Activated CD8-positive, alpha-beta memory T cell treated with anti-CD3 and anti-CD28 coated beads, Interleukin-2, amount 50 U/mL, for 1 hour (primary cell): ENCODE data around the gene PEDS1.
A peak's percentile ranks its signal among the peaks of the same experiment; 100 is the strongest.
"Not testable (repeated sequence)": the region's sequence is repeated elsewhere in the genome, so short reads cannot be mapped to it uniquely, and the experiment has no call there.

Experiments
- DNase-seq: peaks from one replicate; pipeline ENCODE4 v3.0.0-alpha.2; 2020; ENCODE audit errors: extremely low read depth

PEDS1 gene

GRCh38 chr20:50153500-50154377, at the start of gene PEDS1:
Gene PEDS1 (minus strand): TSS chr20:50153723. CDS start chr20:50153637, 86 bp downstream.
- DNase-seq, result peak; percentile 31

- no peak for DNase-seq
Measured at GRCh38 chr20:50202677-50203076, 49.2 kb upstream of the PEDS1 start.

- not testable (repeated sequence) for DNase-seq
Measured at GRCh38 chr20:50201710-50202109, 48.2 kb upstream of the PEDS1 start.

DNA sequence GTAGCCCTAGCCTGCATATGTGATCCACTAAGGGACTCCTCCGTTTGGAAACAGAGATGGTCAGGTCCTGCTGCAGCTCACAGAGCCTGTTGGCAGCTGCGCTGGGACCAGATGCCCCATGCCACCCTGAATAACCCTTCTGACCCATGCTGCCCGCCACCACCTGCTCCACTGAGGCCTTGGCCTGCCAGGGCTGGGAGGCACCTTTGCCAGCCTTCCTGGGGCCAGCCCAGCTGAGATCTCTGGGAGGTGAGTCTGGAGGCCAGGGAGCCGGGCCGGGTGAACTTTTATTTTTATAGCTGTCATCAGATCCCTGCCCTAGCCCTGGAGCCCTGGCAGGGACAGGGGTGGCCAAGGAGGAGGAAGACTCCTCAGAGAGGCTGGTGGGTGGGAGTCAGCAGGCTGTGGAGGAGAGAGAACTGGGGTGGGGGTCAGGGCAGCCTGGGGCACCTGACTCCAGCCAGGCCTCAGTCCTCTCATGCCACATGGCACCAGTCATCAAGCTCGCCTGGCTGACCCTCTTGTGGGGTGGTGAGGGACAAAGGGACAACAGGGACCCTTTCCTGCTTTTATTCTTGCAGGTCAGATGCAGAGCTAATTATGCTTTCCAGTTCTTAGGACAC, 47.1 kb upstream of the PEDS1 start:
- no peak for DNase-seq

GRCh38 chr20:50199703-50200102, 46.2 kb upstream of the PEDS1 start:
- DNase-seq, result no peak

GRCh38 chr20:50198716-50199115, 45.2 kb upstream of the PEDS1 start:
- no peak for DNase-seq

DNA sequence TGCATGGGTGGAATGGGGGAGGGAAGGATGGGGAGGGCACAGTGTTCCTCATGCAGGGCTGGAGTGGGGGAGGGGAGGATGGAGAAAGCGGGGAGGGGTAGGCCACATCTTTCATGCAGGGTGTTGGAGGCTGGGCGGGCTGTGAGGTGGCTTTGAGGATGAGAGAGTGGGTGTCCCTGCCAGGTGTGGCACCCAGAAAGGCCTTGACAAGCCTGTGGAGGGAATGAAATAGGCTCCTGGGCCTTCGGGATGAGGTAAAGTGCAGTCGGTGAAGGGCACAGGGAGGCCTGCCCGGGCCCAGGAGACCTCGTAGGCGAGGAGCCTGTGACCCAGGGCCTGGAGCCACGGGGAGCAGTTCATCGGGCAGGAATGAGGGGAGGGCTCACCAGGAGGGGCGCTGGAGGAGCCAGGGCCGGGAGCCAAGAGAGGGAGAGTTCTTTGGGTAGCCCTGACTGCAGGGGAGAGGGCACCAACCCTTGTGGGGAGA, 44.7 kb upstream of the PEDS1 start:
- no peak for DNase-seq

DNA sequence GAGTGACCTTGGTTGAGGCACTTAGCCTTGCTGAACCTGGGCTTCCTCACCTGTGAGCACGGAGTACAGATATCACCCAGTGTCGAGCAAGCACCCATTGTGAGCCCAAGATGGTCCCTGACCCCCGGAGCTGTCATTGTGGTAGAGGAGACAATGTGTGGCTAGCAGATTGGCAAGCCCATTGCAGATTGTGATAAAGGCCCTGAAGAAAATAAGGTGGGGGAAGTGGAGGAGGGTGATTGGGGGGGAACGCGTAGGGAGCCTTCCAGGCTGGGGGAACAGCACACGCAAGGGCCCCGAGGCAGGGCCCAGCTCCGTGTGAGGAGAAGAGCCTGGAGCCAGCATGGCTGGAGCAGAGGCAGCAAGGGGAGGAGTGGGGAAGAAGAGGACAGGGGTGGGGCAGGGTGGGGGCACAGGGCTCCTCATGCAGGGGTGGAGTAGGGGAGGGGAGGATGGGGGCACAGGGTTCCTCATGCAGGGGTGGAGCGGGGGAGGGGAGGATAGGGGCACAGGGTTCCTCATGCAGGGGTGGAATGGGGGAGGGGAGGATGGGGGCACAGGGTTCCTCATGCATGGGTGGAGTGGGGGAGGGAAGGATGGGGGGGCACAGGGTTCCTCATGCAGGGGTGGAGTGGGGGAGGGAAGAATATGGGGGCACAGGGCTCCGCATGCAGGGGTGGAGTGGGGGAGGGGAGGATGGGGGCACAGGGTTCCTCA, 44.1 kb upstream of the PEDS1 start:
- DNase-seq, result no peak

- no peak for DNase-seq
Measured at GRCh38 chr20:50196896-50197295, 43.4 kb upstream of the PEDS1 start.

GRCh38 chr20:50196248-50196647, 42.7 kb upstream of the PEDS1 start:
- DNase-seq, result no peak

- no peak for DNase-seq
Measured at GRCh38 chr20:50195524-50196120, 42.1 kb upstream of the PEDS1 start.

GRCh38 chr20:50194831-50195523, 41.5 kb upstream of the PEDS1 start:
- no peak for DNase-seq

- no peak for DNase-seq
Measured at GRCh38 chr20:50194422-50194830, 40.9 kb upstream of the PEDS1 start.

DNA sequence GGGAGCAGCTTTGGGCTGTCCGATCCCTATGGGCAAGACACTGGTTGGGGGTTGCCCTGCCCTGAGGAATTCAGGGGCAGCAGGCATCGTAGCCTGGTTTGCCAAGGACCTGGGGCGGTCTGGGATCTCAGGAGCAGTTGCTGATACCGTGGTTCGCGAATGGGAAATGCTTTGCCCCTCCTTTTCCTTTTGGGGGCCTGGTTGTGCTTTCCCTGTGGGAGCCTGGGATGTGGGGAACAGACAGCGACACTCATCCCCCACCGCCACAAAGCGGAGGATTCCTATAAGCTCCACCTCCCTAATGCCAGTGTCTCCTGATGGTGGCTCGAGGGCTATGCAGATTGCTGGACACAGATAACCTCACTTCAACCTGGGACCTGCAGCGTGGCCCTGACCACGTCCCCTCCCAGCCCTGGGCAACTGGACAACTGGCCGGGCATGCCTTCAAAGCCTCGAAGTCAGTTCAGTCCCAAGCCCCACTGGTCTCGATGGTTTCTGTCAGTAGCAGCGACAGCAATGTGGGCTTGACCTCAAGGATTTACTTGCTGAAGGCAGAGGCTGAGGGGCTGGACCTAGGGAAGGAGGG, 40.4 kb upstream of the PEDS1 start:
- DNase-seq, result no peak

GRCh38 chr20:50193199-50193835, 39.8 kb upstream of the PEDS1 start:
- DNase-seq, result no peak

DNA sequence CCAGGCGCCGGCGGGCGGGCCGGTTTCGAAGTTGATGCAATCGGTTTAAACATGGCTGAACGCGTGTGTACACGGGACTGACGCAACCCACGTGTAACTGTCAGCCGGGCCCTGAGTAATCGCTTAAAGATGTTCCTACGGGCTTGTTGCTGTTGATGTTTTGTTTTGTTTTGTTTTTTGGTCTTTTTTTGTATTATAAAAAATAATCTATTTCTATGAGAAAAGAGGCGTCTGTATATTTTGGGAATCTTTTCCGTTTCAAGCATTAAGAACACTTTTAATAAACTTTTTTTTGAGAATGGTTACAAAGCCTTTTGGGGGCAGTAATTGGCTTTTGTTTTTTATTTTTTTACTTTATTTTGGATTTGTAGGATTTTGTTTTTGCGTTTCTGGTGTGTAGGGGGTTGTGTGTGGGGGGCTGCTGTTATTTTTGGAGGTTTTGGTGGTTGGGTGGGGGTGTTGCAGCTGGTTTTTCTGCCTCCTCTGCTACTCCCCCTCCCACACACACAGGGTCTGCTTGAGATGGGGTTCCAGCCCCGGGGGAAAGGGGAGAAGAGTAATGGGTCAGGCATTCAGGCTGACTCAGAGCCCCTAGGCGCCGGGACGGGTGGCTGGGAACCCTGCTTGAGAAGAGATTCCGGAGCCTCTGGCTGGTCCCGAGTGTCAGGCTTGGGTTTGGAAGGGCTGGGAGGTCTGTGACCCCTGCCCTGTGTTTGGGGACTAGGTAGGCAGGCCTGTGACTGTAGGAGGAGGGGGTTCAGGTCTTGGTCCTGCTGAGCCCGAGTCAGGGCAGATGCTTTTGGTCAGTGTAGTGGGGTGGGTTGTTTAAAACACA, 39.1 kb upstream of the PEDS1 start:
- DNase-seq, result peak; percentile 40

GRCh38 chr20:50191544-50192363, 38.2 kb upstream of the PEDS1 start:
- DNase-seq, result peak; percentile 12

GRCh38 chr20:50191065-50191543, 37.6 kb upstream of the PEDS1 start:
- DNase-seq, result peak; percentile 8
